NCI-H146 treated with DMSO at 0.1 percent for 48 hours (cell line): Measurements from ENCODE around the gene PRKACA.

Source experiments
- DNase-seq: peaks from one replicate; lab custom pipeline; 2025; ENCODE audit not compliant: unreplicated experiment; lab: John Stamatoyannopoulos, UW

Gene PRKACA

DNA sequence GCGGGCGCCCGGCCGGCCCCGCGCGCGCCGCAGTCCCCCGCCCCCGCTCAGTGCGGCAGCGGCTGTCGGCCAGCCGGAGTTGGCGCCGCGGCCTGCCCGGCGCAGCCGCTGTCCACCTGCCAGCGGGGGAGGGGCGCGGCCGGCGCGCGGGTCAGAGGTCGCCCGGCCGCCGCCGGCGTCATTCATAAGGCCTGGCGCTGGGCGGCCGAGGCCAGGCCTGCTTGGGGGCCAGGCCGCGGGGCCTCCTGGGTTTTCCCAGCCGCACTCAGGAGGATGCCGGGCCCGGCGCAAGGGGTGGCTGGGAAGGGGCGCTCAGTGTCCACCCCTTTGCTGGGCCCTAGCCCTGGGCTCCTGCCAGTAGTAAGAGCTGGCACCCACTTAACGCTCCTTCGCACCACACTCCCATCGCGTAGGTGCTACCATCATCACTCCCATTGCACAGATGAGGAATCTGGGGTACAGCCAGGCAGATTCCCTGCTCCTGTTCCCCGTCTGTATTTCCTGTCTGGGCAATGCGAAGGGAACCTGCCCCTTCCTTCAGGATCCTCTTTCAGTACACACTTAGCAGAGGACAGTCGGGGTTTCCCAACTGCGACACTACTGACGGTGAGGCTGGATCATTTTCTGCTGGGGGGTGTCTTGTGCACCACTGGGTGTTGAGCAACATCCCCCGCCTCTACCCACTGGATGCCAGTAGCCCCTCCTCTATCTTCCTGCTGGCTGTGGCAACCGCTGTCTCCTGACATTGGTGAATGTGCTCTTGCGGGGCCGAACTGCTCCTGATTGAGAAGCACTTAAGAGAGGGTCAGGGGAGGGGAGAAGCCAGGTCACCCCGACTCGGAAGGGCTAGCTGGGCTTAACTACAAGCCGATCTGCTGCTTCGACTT lies 846 bp upstream of the PRKACA start:
- DNase-seq, result no peak

DNA sequence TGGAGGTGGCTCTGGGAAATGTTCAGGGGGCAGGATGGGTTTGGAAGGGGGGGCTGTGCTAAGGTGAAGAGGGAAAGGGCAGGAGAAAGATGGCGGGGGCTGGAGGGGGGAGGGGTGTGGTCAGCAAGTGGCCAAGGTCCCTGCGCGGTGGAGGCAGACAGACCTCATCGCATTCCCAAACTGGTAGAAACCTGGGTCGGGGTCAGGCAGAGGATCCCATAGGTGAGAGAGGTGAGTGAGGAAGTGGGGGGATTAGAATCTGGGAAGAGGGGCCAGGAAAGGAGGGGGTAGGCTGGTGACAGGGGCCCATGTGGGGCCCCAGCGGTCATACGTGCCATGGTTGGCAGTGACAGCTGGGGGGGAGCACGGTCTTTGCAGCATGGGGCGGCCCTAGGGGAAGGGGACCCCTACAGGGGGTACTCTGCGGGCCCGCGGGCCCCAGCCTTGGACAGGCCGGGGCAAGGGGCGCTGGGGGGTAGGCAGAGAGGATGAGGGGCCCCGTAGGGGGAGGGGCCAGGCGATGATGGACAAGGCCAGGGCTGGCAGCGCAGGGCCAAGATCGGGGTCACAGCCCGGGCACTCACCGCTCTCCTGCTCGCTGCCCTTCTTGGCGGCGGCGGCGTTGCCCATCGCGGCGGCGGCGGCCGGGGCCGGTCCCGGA lies 514 bp downstream of the PRKACA start:
- no peak for DNase-seq

DNA sequence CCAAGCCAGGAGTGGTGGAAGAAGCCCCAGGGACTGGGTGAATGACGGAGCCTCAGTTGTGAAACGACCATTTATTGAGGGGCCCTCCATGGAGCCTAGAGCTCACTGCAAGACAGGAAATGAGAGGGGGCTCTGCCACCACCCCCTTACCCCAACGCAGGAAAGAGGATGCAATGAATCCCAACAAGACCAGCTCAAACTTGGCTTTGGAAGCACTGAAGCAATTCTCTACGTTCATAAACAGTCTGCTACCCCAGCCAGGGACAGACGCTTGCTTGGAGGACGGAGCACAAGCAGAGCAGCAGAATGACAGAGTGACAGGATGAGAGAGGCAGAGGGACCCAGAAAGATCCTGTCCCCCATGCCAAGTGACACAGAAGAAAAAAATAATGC lies 1.0 kb downstream of the PRKACA start:
- no peak for DNase-seq

DNA sequence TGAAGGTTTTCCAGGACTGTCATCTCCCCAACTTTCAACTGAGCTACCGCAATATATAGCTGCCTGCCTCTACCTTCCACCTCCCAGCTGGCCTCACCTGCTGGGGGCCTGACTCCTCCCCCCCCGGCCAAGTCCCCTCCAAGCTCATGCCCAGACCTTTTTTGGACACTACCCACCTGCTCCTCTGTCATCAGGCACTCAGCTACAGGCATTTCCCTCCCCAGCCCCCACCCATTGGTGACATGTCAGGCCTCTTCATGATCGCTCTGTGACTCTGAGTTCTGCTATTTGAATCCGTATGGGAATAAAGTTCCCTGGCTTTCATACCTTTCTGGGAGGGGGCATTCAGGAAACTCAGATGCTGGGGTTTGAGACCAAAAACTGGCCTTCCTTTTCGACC lies 1.8 kb downstream of the PRKACA start:
- no peak for DNase-seq

DNA sequence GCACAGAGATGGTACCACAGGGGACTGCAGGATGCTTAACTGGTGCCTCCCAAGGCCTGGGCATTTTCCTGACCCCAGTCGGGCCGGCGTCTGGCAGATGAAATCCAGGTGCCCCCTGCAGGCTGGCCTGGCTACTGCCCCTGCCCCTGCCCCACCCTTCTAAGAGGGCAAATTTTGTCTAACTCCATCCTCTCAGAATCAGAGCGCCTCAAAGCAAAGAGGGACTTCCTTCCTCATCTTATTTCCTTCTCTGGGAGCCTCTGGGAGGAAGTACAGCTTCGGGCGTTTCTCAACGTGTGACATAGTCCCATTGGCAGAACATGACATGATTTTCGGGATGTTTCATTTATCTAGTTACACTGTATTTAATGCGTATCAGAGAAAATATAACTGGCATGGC lies 2.7 kb downstream of the PRKACA start:
- DNase-seq, result no peak

DNA sequence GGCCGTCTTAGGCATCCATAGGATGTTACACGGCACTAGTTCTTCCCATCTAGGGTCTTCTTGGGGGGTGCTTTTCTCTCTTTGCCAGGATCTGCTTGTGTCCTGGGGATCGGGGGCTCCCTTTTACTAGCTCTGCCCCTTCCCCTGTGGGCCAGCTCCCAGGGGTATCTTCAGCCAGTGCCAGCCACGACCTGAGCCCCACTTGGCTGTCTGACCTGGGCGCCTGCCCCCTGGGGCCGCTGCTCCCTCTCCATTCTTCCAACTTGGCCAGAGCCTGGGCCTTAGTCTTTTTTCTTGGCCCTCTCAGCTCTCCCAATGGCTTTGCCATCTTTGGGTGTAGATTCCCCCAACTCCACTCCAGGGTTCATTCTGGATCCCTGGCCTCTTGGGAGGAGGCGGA lies 3.1 kb downstream of the PRKACA start:
- DNase-seq, result no peak

DNA sequence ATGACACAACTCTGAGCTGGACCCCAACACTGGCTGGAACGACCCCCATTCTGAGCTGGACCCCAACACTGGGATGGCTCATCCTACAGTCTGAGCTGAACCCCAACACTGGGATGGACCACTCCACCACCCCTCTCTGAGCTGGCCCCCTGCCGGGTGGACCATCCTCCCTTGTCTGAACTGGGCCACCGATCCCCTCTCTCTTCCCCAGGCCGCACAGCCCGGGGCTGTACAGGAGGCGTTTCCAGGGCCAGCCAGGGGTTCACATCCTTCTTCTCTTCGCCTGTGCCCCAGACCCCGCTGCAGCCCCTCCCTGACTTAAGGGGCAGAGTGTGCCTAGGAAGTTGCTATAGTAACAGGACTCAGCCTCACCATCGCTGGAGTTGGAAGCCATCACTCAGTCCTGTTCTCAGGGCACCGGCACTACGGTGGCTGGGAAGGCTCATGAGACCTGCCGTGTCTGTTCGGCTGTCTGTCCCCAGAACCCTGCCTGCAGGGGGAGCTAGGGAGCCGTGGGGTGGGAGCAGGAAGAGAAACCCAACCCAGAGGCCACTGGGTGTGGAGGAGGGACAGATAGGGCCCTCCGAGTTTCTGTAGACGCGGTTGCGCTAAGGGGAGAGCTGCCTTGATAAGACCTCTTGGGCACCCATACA lies 3.7 kb downstream of the PRKACA start:
- DNase-seq, result no peak

DNA sequence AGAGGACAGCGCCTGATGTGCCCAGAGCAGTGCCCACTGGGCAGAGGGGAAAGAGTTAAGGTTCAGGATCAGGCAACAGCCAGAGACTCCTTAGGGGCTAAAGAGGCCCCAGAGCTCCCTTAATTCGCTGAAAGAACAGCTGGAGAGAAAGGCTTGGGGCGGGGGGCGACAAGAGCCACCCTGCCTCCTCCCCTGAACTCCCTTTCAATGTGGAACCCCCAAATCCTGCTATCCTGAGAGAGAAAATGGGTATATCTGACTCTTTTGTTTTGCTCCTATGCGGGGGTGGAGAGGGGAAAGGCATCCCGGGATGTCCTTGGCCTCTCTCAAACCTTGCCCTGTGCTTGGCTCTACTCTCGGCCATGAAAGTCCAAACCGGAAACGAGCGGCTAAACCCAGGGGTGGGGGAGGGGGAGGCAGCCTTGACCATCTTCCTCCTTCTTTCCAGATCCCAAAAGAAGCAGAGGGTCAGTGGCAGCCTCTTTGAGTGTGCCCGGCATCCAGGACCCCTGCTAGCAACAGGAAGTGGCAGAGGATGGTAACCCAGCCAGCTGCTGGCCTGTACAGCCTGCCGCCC lies 4.7 kb downstream of the PRKACA start:
- DNase-seq, result no peak

DNA sequence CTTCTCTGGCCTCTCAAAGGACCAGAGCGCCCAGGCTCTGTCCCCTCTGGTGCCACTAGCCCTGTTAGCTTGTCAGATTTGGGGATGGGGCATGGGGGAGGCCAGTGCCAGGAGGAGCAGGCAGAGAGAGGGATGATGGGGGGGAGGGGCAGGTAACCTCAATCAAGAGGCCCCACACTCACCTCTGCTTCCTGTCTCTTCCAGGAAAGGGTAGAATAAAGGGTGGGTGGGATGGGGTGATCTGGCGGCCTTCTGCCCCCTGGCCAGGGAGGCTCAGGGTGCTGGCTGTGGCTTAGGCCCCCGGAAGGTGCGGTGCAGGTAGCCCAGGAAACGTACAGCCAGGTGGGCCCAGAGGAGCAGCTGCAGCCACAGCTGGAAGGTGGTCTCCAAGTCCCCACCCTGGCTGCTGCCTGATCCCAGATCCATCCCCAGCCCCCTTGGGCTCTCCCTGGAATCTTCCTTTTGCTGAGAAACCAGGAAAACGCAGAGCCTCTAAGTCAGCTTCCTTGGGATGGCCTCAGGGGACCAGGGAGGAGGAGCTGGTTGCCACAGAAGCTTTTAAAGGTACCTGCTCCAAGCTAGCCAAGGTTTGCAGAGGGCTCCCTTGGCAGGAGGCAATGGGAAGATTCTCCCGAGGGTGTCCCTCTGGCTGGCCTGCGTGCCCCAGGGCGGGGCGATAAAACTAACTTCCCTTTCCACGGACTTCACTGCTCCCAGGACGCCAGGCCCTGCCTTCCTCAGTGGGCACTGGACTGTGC lies 5.3 kb downstream of the PRKACA start:
- no peak for DNase-seq

DNA sequence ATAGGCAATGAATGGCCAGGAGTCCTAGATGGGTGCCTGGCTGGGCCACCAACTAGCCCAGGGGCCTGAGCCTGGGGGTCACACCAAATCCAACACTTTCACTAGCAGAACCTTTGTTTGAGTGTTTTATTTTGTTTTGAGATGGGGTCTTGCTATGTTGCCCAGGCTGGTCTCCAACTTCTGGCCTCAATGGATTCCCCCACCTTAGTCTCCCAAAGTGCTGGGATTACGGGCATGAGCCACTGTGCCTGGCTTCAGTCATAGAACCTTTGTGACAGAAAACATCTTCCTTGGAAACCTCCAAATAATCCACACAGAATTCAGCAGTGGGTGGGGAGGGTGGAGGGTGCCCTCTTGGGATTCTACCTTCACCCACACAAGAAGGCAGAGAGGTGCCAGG lies 6.1 kb downstream of the PRKACA start:
- no peak for DNase-seq

DNA sequence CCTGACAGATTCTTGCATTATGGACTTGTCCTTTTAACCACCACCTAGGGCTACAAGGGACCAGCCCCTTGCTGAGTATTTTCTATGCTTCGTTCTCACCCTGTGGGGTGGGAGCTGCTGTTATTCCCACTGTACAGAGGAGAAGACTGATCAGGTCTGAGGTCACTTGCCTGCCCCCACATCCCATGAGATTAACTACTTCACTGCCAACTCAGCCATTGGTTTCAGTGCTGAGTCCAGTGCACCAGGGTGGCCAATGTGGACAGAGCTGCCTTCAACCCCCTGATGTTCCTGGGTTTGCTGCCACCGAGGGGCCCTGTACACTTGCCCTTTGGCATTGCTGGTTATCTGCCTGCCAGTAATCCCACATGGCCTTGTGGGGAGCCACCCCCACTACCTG lies 6.9 kb downstream of the PRKACA start:
- DNase-seq, result no peak

DNA sequence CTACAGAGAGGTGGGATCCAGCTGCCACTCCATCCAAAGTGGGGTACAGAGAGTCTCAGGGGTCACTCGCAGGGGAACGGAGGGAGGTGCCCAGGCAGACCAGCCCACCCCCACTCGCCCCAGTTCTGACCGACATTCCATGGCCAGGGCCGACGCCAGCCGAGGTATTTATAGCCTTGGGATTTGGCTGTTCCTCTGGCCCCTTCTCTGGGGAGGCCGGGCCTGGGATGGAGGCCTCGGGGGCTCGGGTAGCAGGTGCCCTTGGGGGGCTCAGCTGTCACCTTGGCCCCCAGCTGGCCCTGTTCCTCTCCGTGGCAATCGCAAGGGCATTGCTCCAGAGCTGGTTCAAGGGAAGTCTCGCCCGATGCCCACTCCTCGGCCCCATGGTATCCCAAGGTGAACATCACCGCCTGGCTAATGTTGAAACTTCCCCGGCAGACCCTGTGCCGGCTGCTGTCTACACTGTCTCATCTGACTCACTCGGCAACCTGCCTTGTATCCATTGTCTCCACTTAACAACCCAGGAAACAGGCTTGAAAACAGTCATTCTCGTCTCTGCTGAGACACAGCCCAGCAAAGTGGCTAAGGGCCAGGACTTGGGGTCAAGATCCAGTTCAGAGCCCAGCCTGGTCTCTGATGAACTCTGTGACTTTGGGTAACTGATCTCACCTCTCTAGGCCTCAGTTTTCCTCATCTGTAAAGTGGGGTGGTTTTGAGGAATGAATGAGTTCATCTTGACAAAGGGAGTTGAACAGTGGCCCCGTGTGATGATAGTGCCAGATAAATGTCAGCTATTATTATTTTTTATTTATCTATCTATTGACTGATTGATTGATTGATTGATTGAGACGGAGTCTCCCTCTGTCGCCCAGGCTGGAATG lies 9.7 kb downstream of the PRKACA start:
- DNase-seq, result no peak

DNA sequence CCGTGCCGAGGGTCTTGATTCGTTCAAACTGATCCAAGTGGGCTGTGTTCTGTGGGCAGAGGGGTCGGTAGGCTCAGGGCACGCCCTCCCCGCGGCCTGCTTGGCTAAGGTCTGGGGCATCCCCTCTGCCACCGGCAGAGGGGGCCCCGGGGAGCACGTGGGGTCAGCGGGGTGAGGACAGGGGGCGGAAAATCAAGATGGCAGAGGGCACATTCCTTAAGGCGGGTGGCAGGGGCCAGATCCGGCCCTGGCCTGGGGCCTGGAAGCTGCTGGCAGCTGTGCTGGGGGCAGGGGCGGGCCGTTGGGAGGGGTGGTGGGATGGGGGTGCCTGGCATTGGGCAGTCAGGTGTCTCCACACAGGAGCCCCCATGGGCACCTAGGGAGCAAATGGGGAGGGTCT lies 10.7 kb downstream of the PRKACA start:
- DNase-seq, result no peak

DNA sequence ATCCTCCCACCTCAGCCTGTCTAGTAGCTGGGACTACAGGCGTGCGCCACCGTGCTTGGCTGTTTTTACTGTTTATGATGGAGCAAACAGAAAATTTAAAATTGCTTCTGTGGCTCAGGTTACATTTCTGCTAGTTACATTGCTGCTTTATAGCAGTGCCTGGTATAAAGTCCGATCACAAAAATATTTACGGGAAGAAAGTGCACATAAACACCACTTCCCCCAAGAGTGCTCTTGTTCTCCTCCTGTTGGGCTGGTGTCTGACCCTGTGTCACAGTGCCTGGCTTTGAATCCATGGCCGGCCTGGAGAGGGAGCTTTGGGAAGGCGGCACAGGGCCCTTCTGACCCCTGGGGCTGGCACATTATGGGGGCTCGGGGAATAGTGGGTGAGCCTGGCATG lies 11.9 kb downstream of the PRKACA start:
- no peak for DNase-seq

DNA sequence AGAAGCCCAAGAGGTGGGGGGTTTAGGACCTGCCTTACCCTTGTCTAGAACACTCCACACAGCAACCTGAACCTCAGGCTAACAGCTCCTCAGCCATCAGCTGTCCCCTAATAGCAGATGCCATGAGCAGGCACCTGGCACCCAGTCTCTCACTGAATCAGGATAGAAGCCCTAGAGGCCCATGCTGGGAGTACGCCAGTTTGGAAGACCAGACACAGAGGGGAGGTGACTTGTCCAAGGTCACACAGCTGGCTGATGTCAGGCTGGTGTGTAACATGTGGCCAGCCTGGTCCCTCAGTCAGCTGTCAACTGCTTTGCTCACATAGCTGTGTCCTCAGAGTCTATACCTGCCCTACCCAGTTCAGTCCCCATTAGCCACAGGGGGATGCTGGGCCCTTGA lies 14.3 kb downstream of the PRKACA start:
- DNase-seq, result no peak

DNA sequence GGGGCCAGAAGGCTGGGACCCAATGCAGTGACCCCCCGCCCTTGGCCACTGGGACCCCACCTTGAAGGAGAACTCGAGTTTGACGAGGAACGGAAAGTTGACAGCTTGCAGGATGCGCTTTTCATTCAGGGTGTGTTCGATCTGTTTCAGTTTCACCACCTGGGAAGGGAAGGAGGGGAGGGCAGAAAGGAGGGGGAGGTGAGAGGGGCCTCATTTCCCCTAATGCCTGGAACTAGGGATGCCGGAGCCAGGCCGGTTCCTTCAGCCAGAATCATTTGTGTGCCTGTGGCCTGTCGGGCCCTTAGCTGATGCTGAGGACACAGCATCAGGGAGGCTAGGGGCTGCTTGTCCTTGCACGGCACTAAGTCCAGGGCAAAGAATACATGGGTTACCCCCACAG lies 14.8 kb downstream of the PRKACA start:
- no peak for DNase-seq

DNA sequence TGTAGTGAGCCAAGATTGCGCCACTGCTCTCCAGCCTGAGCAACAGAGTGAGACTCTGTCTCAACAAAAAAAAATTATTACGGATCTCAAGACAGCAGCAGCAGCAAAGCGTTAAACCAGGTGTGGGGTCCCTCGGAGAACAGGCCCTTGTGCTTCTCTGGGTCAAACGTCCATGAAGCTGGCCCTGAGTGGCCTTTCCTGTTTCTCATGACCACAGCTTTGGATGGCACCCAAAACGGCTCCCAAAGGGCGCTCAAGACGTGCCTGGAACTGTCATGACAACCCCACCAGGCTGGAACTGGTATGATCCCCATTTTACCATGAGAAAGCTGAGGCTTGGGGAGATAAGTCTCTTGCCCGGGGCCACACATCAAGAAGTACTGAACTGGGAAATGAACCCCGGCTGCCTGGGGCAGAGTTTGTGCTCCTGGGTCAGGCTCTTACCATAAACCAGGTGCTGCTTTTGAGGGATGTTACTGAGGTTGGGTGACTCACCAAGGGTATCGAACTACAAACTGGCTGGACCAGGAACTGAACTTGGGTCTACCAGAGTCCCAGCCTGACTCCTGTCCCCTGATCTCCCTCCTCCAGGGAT lies 15.4 kb downstream of the PRKACA start:
- no peak for DNase-seq

DNA sequence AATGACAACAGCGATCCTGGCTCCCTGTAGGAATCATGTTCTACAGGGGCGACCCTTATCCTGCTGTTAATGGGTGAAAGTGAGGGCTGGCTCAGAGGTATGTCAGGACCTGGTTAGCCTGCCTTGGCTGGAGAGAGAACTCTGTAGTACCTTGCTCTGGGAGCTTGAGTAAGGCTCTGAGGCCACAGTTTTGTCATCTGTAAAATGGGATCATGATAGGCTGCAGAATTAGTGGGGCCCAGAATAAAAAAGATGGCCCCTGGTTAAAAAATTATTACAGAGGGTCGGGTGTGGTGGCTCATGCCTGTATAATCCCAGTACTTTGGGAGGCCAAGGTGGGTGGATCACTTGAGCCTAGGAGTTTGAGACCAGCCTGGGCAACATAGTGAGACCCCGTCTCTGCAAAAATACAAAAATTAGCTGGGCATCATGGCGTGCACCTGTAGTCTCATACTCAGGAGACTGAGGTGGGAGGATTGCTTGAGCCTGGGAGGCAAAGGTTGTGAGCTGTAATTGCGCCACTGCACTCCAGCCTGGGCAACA lies 16.5 kb downstream of the PRKACA start:
- DNase-seq, result no peak

DNA sequence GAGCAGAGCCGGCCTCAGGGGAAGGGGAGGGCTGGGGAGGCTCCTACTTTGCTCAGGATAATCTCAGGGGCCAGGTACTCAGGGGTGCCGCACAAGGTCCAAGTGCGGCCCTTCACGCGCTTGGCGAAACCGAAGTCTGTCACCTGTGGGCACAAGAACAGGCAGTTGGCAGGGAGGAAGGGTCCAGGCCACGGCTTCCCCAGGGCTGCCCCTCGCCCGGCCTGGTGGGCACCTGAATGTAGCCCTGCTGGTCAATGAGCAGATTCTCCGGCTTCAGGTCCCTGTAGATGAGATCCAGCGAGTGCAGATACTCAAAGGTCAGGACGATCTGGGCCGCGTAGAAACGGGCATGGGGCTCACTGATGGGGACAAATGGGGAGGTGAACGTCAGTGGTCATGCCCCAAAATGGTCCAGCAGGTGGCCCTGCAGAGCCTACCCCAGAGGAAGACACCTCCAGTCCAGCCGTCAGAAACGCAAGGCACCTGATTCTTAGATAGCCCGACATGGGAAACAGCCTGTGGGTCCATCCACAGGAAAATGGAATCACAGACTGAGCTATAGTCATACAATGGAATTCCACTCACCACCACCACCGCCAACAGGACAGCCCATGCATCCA lies 19.9 kb downstream of the PRKACA start:
- no peak for DNase-seq
